H9 (cell line): ENCODE results near the gene BPIFA1. TPM values are rescaled to one million over a fixed set of nuclear protein-coding genes. Genes with fewer than 3 reads are reported as not detected.

Source experiments
- DNase-seq: peaks from one replicate; pipeline ENCODE4 v3.0.0-alpha.2; 2017
- H2AFZ ChIP-seq: one replicate; pipeline ENCODE4 v1.6.1; 2013; ENCODE audit warnings: mild to moderate bottlenecking, low read length, control low read depth, moderate library complexity
- H2AK5ac ChIP-seq: 2 replicates; pipeline ENCODE4 v1.6.1; 2013; ENCODE audit warnings: low read length, control low read depth, mixed read lengths; ENCODE audit not compliant: insufficient read length
- H2BK120ac ChIP-seq: one replicate; pipeline ENCODE4 v1.6.1; 2013; ENCODE audit warnings: low read depth, mild to moderate bottlenecking, low read length, control low read depth, inconsistent platforms; ENCODE audit not compliant: poor library complexity, severe bottlenecking
- H2BK12ac ChIP-seq: 2 replicates; pipeline ENCODE4 v1.6.1; 2013; ENCODE audit warnings: low read length, control low read depth, mixed read lengths, low read depth; ENCODE audit not compliant: insufficient read length
- H2BK15ac ChIP-seq: 2 replicates; pipeline ENCODE4 v1.6.1; 2013; ENCODE audit warnings: low read depth, low read length, control low read depth
- H2BK20ac ChIP-seq: one replicate; pipeline ENCODE4 v1.6.1; 2013; ENCODE audit warnings: low read depth, mild to moderate bottlenecking, low read length, control low read depth, inconsistent platforms; ENCODE audit not compliant: poor library complexity, severe bottlenecking
- H2BK5ac ChIP-seq: 2 replicates; pipeline ENCODE4 v1.6.1; 2013; ENCODE audit warnings: low read length, control low read depth, mixed read lengths; ENCODE audit not compliant: insufficient read length
- H3K14ac ChIP-seq: 2 replicates; pipeline ENCODE4 v1.6.1; 2013; ENCODE audit warnings: low read length, control low read depth; ENCODE audit not compliant: insufficient read depth
- H3K18ac ChIP-seq: 2 replicates; pipeline ENCODE4 v1.6.1; 2013; ENCODE audit warnings: low read depth, mild to moderate bottlenecking, mixed read lengths, low read length, control low read depth; ENCODE audit not compliant: insufficient read length
- H3K23ac ChIP-seq: 2 replicates; pipeline ENCODE4 v1.6.1; 2013; ENCODE audit warnings: low read length, control low read depth, mixed read lengths, low read depth; ENCODE audit not compliant: insufficient read length
- H3K23me2 ChIP-seq: 2 replicates; pipeline ENCODE4 v1.6.1; 2013; ENCODE audit warnings: low read depth, mild to moderate bottlenecking, mixed read lengths, low read length, control low read depth; ENCODE audit not compliant: insufficient read length, poor library complexity, severe bottlenecking
- H3K27ac ChIP-seq: 2 replicates; pipeline ENCODE4 v1.5.1; 2013; ENCODE audit warnings: low read length, control low read depth, mixed read lengths, low read depth; ENCODE audit not compliant: insufficient read length
- H3K27me3 ChIP-seq: 2 replicates; pipeline ENCODE4 v1.6.1; 2013; ENCODE audit warnings: low read length, control low read depth, inconsistent platforms; ENCODE audit not compliant: insufficient read depth
- H3K4ac ChIP-seq: 2 replicates; pipeline ENCODE4 v1.6.1; 2013; ENCODE audit warnings: low read depth, mild to moderate bottlenecking, control low read depth, inconsistent platforms, low read length, moderate library complexity
- H3K4me1 ChIP-seq: 2 replicates; pipeline ENCODE4 v1.6.1; 2013; ENCODE audit warnings: low read length, control low read depth, inconsistent platforms; ENCODE audit not compliant: insufficient read depth
- H3K4me2 ChIP-seq: 2 replicates; pipeline ENCODE4 v1.6.1; 2013; ENCODE audit warnings: low read length, control low read depth, mixed read lengths; ENCODE audit not compliant: insufficient read length, insufficient read depth
- H3K56ac ChIP-seq: 2 replicates; pipeline ENCODE4 v1.6.1; 2013; ENCODE audit warnings: low read depth, mild to moderate bottlenecking, mixed read lengths, low read length, control low read depth; ENCODE audit not compliant: insufficient read length
- H3K79me1 ChIP-seq: 2 replicates; pipeline ENCODE4 v1.6.1; 2013; ENCODE audit warnings: low read depth, mild to moderate bottlenecking, moderate library complexity, low read length, control low read depth, inconsistent platforms; ENCODE audit not compliant: insufficient read depth, poor library complexity, severe bottlenecking
- H3K79me2 ChIP-seq: 2 replicates; pipeline ENCODE4 v1.6.1; 2013; ENCODE audit warnings: low read length, control low read depth, inconsistent platforms; ENCODE audit not compliant: insufficient read depth
- H3K9ac ChIP-seq: 2 replicates; pipeline ENCODE4 v1.6.1; 2013; ENCODE audit warnings: low read length, control low read depth, mixed read lengths; ENCODE audit not compliant: insufficient read length; ENCODE audit errors: extremely low read depth
- H3K9me3 ChIP-seq: one replicate; pipeline ENCODE4 v1.6.1; 2013; ENCODE audit warnings: low read depth, low read length, inconsistent platforms; ENCODE audit not compliant: control insufficient read depth
- H3T11ph ChIP-seq: one replicate; pipeline ENCODE4 v1.6.1; 2013; ENCODE audit warnings: mild to moderate bottlenecking, low read length, control low read depth, inconsistent platforms
- H4K20me1 ChIP-seq: one replicate; pipeline ENCODE4 v1.6.1; 2013; ENCODE audit not compliant: control insufficient read depth, insufficient read length, insufficient read depth
- H4K5ac ChIP-seq: 2 replicates; pipeline ENCODE4 v1.6.1; 2013; ENCODE audit warnings: low read depth, mild to moderate bottlenecking, mixed read lengths, low read length, control low read depth; ENCODE audit not compliant: insufficient read length
- H4K8ac ChIP-seq: replicated peaks from 2 replicates; pipeline ENCODE4 v1.6.1; 2013; ENCODE audit warnings: low read length, control low read depth, mixed read lengths, low read depth; ENCODE audit not compliant: insufficient read length
- H4K91ac ChIP-seq: 2 replicates; pipeline ENCODE4 v1.6.1; 2013; ENCODE audit warnings: low read depth, mild to moderate bottlenecking, moderate library complexity, mixed read lengths, low read length, control low read depth; ENCODE audit not compliant: insufficient read length
- H3K27ac Mint-ChIP-seq, 3 experiments: 2 replicates in 2 of 3; 3 replicates in 1 of 3; pipeline ENCODE4 v1.8.0; 2020 to 2021; ENCODE audit warnings: mixed read lengths in 3 of 3, mild to moderate bottlenecking in 1 of 3, moderate library complexity in 1 of 3
- H3K27me3 Mint-ChIP-seq: 2 replicates; pipeline ENCODE4 v1.8.0; 2021; ENCODE audit warnings: low read depth, mild to moderate bottlenecking, moderate library complexity, mixed read lengths
- H3K36me3 Mint-ChIP-seq, 3 experiments: 2 replicates in 2 of 3; 3 replicates in 1 of 3; pipeline ENCODE4 v1.8.0; 2020 to 2021; ENCODE audit warnings: low read depth in 3 of 3, mixed read lengths in 3 of 3; ENCODE audit not compliant: insufficient read depth in 1 of 3
- H3K4me1 Mint-ChIP-seq, 2 experiments: 2 replicates each; pipeline ENCODE4 v1.8.0; 2020; ENCODE audit warnings: mixed read lengths in 2 of 2
- H3K4me3 Mint-ChIP-seq, 2 experiments: 2 replicates in 1 of 2; 3 replicates in 1 of 2; pipeline ENCODE4 v1.8.0; 2020 to 2021; ENCODE audit warnings: mild to moderate bottlenecking in 2 of 2, mixed read lengths in 2 of 2, moderate library complexity in 1 of 2
- H3K9me3 Mint-ChIP-seq, 2 experiments: 2 replicates in 1 of 2; 3 replicates in 1 of 2; pipeline ENCODE4 v1.8.0; 2020; ENCODE audit warnings: mild to moderate bottlenecking in 2 of 2, mixed read lengths in 2 of 2, moderate library complexity in 1 of 2
- WGBS: extraction: QIAGEN DNeasy Blood & Tissue Kit; methylation state at CpG from one replicate; pipeline ENCODE4 v1.1.7; 2013; ENCODE audit warnings: missing lambda C conversion rate, low lambda C conversion rate, mixed read lengths; ENCODE audit not compliant: insufficient read length; ENCODE audit errors: extremely low coverage; 5-methylcytosine and 5-hydroxymethylcytosine counted together
- total RNA-seq: library from RNA; stranded (reverse); gene quantifications from 2 replicates; pipeline ENCODE4 v1.2.1, GENCODE V29; 2021
- TF ChIP-seq, protein P1 (sequence below): fragments of 200-600 bp; sonication (generic); conservative IDR thresholded peaks from 3 replicates; pipeline ENCODE4 v1.8.0; 2021; ENCODE audit warnings: antibody characterized with exemption, mild to moderate bottlenecking

The BPIFA1 gene
- total RNA-seq, 1 experiment from 2014 or later: not detected

- Histone ChIP-seq H2BK15ac (no peak overlapping the region), H3K27me3 (no peaks in the 10 kb centered on the region; the same call in 1 of the 2 replicates), H3K18ac (no peak overlapping the region), H4K8ac (no peak overlapping the region), H2BK120ac (no peak overlapping the region), H3K23ac (no peak overlapping the region), H3K9me3 (no peaks in the 10 kb centered on the region), H2BK12ac (no peak overlapping the region), H3K56ac (no peak overlapping the region), H4K5ac (no peak overlapping the region), H3K27ac (no peak overlapping the region), H4K91ac (no peak overlapping the region), H3K14ac (no peak overlapping the region), H2BK20ac (no peak overlapping the region), H3K4me1 (no peaks in the 10 kb centered on the region), H3K79me1 (no peaks in the 10 kb centered on the region), H3K4ac (no peak overlapping the region), H3K79me2 (no peaks in the 10 kb centered on the region), H2BK5ac (no peak overlapping the region), H2AK5ac (no peak overlapping the region), H3K9ac (no peak overlapping the region), H3K23me2 (no peaks in the 10 kb centered on the region), H3T11ph (no peak overlapping the region), H4K20me1 (no peaks in the 10 kb centered on the region), H3K4me2 (no peak overlapping the region), H2AFZ (no peak overlapping the region)
- DNase-seq: no peak
- no CpG with 5 or more reads among the region's 1 CpG for WGBS
- TF ChIP-seq, protein P1, sequence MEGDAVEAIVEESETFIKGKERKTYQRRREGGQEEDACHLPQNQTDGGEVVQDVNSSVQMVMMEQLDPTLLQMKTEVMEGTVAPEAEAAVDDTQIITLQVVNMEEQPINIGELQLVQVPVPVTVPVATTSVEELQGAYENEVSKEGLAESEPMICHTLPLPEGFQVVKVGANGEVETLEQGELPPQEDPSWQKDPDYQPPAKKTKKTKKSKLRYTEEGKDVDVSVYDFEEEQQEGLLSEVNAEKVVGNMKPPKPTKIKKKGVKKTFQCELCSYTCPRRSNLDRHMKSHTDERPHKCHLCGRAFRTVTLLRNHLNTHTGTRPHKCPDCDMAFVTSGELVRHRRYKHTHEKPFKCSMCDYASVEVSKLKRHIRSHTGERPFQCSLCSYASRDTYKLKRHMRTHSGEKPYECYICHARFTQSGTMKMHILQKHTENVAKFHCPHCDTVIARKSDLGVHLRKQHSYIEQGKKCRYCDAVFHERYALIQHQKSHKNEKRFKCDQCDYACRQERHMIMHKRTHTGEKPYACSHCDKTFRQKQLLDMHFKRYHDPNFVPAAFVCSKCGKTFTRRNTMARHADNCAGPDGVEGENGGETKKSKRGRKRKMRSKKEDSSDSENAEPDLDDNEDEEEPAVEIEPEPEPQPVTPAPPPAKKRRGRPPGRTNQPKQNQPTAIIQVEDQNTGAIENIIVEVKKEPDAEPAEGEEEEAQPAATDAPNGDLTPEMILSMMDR: no peak
- H3K27me3 Mint-ChIP-seq: peaks cover 52% of the 10 kb centered on the region
- no peaks in the 10 kb centered on the region for H3K36me3 Mint-ChIP-seq
- no peak overlapping the region for H3K4me3 Mint-ChIP-seq
- H3K27ac Mint-ChIP-seq: no peak overlapping the region; a peak in 1 of 7 replicates
- H3K4me1 Mint-ChIP-seq: peaks cover 2 to 4% of the 10 kb centered on the region in 2 experiments; a peak in 2 of 4 replicates
- no peaks in the 10 kb centered on the region for H3K9me3 Mint-ChIP-seq
Observed at GRCh38 chr20:33210371-33210770, 25.4 kb upstream of the BPIFA1 start.
